A549 (cell line): ENCODE results near the gene EPS8. TPM values are rescaled to one million over a fixed set of nuclear protein-coding genes. Genes with fewer than 3 reads are reported as not detected.

ENCODE experiments used
- ATAC-seq, 2 experiments: fragments of 200-7000 bp in 1 of 2; fragments of >200 bp in 1 of 2; cut with Nextera tagmentation in 1 of 2; cut with Tn5 transposase in 1 of 2; 3 replicates each; pipeline versions ENCODE4 v1.8.0 to v1.9.1; 2018 to 2020; ENCODE audit warnings: mild to moderate bottlenecking in 1 of 2, moderate library complexity in 1 of 2
- CTCF ChIA-PET: fragments of 300-600 bp; sonication (Branson Sonifier 250); formaldehyde crosslinking; extraction: SDS; loops from one replicate; lab custom pipeline; 2021; ENCODE audit warnings: antibody characterized with exemption, inconsistent platforms; lab: Yijun Ruan, JAX
- POLR2A ChIA-PET: fragments of 350-600 bp; formaldehyde crosslinking; extraction: SDS; loops from one replicate; lab custom pipeline; 2021; ENCODE audit warnings: antibody characterized with exemption, inconsistent platforms; lab: Yijun Ruan, JAX
- DNase-seq, 2 experiments: peaks; one replicate each; pipeline versions ENCODE4 v3.0.0 to v3.0.0-alpha.2; 2011 to 2016; ENCODE audit warnings: low read depth in 1 of 2, low spot score in 1 of 2
- FAIRE-seq: peaks from 2 replicates; lab custom pipeline; 2011; peaks lifted over from hg19 to GRCh38; lab: Jason Lieb, UNC
- H3K27ac ChIP-seq, 2 experiments: fragments of >200 bp; sonication (Bioruptor Twin); formaldehyde crosslinking; 3 replicates each; pipeline ENCODE4 v1.5.1; 2016 to 2017
- H3K4me1 ChIP-seq: fragments of >200 bp; sonication (Bioruptor Twin); formaldehyde crosslinking; 3 replicates; pipeline ENCODE4 v1.6.1; 2016
- H3K4me2 ChIP-seq: fragments of >200 bp; sonication (Bioruptor Twin); formaldehyde crosslinking; 3 replicates; pipeline ENCODE4 v1.6.1; 2016
- H3K4me3 ChIP-seq: fragments of >200 bp; sonication (Bioruptor Twin); formaldehyde crosslinking; 3 replicates; pipeline ENCODE4 v1.5.1; 2016
- H3K9me3 ChIP-seq: fragments of >200 bp; sonication (Bioruptor Twin); formaldehyde crosslinking; 3 replicates; pipeline ENCODE4 v1.6.1; 2016
- BCL3 ChIP-seq: fragments of >200 bp; sonication (Bioruptor Twin); formaldehyde crosslinking; IDR thresholded peaks from 3 replicates; pipeline ENCODE4 v1.6.1; 2016
- CBX8 ChIP-seq: fragments of 200-600 bp; sonication (generic); IDR thresholded peaks from 2 replicates; pipeline ENCODE4 v1.6.1; 2016
- CHD2 ChIP-seq: fragments of 150-350 bp; IDR thresholded peaks from 2 replicates; pipeline ENCODE4 v1.6.1; 2014; ENCODE audit warnings: low read length; ENCODE audit not compliant: partially characterized antibody
- CTCF ChIP-seq: fragments of >200 bp; sonication (Bioruptor Twin); formaldehyde crosslinking; IDR thresholded peaks from 3 replicates; pipeline ENCODE4 v1.5.1; 2016
- EHMT2 ChIP-seq: fragments of 200-600 bp; sonication (generic); IDR thresholded peaks from 2 replicates; pipeline ENCODE4 v1.6.1; 2016; ENCODE audit warnings: antibody characterized with exemption, low read depth, mild to moderate bottlenecking, moderate library complexity
- ELK1 ChIP-seq: fragments of 150-350 bp; IDR thresholded peaks from 2 replicates; pipeline ENCODE4 v1.6.1; 2014; ENCODE audit warnings: low read depth, mild to moderate bottlenecking, low read length
- EP300 ChIP-seq, 2 experiments: fragments of >200 bp; sonication (Bioruptor Twin); formaldehyde crosslinking; IDR thresholded peaks; 2 replicates in 1 of 2; 3 replicates in 1 of 2; pipeline ENCODE4 v1.6.1; 2016 to 2017
- GATA3 ChIP-seq: IDR thresholded peaks from 2 replicates; pipeline ENCODE4 v1.6.1; 2012; ENCODE audit warnings: borderline replicate concordance
- HDAC2 ChIP-seq: fragments of 200-600 bp; sonication (generic); IDR thresholded peaks from 2 replicates; pipeline ENCODE4 v1.6.1; 2016
- HES2 ChIP-seq: fragments of >200 bp; sonication (Bioruptor Twin); formaldehyde crosslinking; IDR thresholded peaks from 2 replicates; pipeline ENCODE4 v1.6.1; 2016
- HEYL ChIP-seq: fragments of 250-450 bp; sonication (Bioruptor Pico); IDR thresholded peaks from 2 replicates; pipeline ENCODE4 v1.8.0; 2021; ENCODE audit warnings: mild to moderate bottlenecking, moderate library complexity
- MAX ChIP-seq: IDR thresholded peaks from 2 replicates; pipeline ENCODE4 v1.6.1; 2012
- MAZ ChIP-seq: fragments of 150-350 bp; IDR thresholded peaks from 2 replicates; pipeline ENCODE4 v1.6.1; 2014; ENCODE audit warnings: antibody characterized with exemption, low read depth, low read length, borderline replicate concordance
- NPAS2 ChIP-seq: fragments of 250-450 bp; sonication (Bioruptor Pico); IDR thresholded peaks from 2 replicates; pipeline ENCODE4 v1.8.0; 2022; ENCODE audit warnings: mild to moderate bottlenecking, moderate library complexity, borderline replicate concordance
- RAD21 ChIP-seq, 2 experiments: fragments of >200 bp in 1 of 2; sonication (Bioruptor Twin) in 1 of 2; formaldehyde crosslinking in 1 of 2; IDR thresholded peaks in 1 of 2; conservative IDR thresholded peaks in 1 of 2; 2 replicates in 1 of 2; 3 replicates in 1 of 2; pipeline ENCODE4 v1.6.1; 2012 to 2018; ENCODE audit warnings: inconsistent platforms in 1 of 2
- REST ChIP-seq: fragments of 200-600 bp; sonication (generic); IDR thresholded peaks from 2 replicates; pipeline ENCODE4 v1.6.1; 2016; ENCODE audit warnings: antibody characterized with exemption, mild to moderate bottlenecking, moderate library complexity
- SMC3 ChIP-seq: fragments of >200 bp; sonication (Bioruptor Twin); formaldehyde crosslinking; IDR thresholded peaks from 3 replicates; pipeline ENCODE4 v1.6.1; 2018; ENCODE audit warnings: inconsistent platforms
- USF2 ChIP-seq: fragments of 450-650 bp; IDR thresholded peaks from 2 replicates; pipeline ENCODE4 v1.6.1; 2014; ENCODE audit warnings: antibody characterized with exemption
- ZFP36 ChIP-seq: fragments of 450-650 bp; IDR thresholded peaks from 2 replicates; pipeline ENCODE4 v1.6.1; 2014; ENCODE audit warnings: borderline replicate concordance; ENCODE audit not compliant: partially characterized antibody
- WGBS: methylation state at CpG from one replicate; pipeline ENCODE4 v1.1.6; 2017; ENCODE audit errors: missing lambda C conversion rate; 5-methylcytosine and 5-hydroxymethylcytosine counted together
- polyA plus RNA-seq, 4 experiments: library from polyadenylated mRNA; depleted of rRNA in 3 of 4; stranded (reverse); fragments of >200 nt; fragmentation: RNase III in 1 of 4; extraction: RNeasy Plus Mini Kit Qiagen cat#74134 plus additional on column Dnase treatment in 1 of 4; gene quantifications; 2 replicates in 3 of 4; 3 replicates in 1 of 4; pipeline ENCODE4 v1.2.3, GENCODE V29; 2011 to 2017

EPS8 gene
- polyA plus RNA-seq, 2 of the 4 experiments (the other 2 are of a cell fraction): 25.1 to 101 TPM

- Histone ChIP-seq H3K4me3 (no peak overlapping the region; the same call in 2 of the 3 replicates), H3K27ac (peak overlapping the region in 1 of 2 experiments; percentile 75; a peak in 1 of 6 replicates), H3K4me1 (peaks cover 11% of the 10 kb centered on the region; the same call in 1 of the 3 replicates), H3K9me3 (no peaks in the 10 kb centered on the region), H3K4me2 (peak overlapping the region; percentile 77)
- POLR2A ChIA-PET: no interaction called here
- TF ChIP-seq MAZ: no peak
- no peak for TF ChIP-seq NPAS2 (CRISPR knock-in tag)
- TF ChIP-seq GATA3: no peak
- no peak for TF ChIP-seq EHMT2
- no peak for TF ChIP-seq CBX8
- no peak for TF ChIP-seq BCL3
- CTCF ChIA-PET: interaction anchor here (0.6 to 13.2 kb wide), 47 partner anchors 10 to 916 kb away, joined by 3 to 296 read pairs (median 4); partner anchors contain the start of gene EPS8
- WGBS: 57% methylated on average over 8 of the region's 8 CpGs
- FAIRE-seq (no peak), DNase-seq (no peak), ATAC-seq (no peak)
Measured at GRCh38 chr12:15589328-15590032, 199.7 kb downstream of the EPS8 start.

- ATAC-seq (peak in 1 of 2 experiments; percentile 69; a peak in 3 of 6 replicates), DNase-seq (peak in 1 of 2 experiments; percentile 79)
- H3K27ac ChIP-seq: no peak overlapping the region
- no peaks in the 10 kb centered on the region for H3K4me1 ChIP-seq
- TF ChIP-seq RAD21 (conservative IDR thresholded peaks at IDR 0.05 in 1 of 2, IDR thresholded peaks at IDR 0.05 in 1 of 2): peak; percentile 62 to 73
- no peak for TF ChIP-seq MAX
- TF ChIP-seq SMC3: peak; percentile 43; the same call in 2 of the 3 replicates
- TF ChIP-seq HEYL (CRISPR knock-in tag): no peak
- TF ChIP-seq ELK1: no peak
- TF ChIP-seq MAZ: no peak
- TF ChIP-seq HDAC2: no peak
- TF ChIP-seq REST: no peak
- TF ChIP-seq CTCF: peak; percentile 64
- TF ChIP-seq HES2: no peak
- TF ChIP-seq USF2: no peak
- no peak for TF ChIP-seq ZFP36
- no peak for TF ChIP-seq CHD2
- no peak for TF ChIP-seq EP300 (IDR thresholded peaks at IDR 0.05)
- TF ChIP-seq, all 56 proteins: peak for 3
- Histone ChIP-seq H3K4me3 (no peak overlapping the region), H3K4me2 (no peak overlapping the region), H3K9me3 (no peaks in the 10 kb centered on the region)
- POLR2A ChIA-PET: no interaction called here
- WGBS: 32% methylated on average over 3 of the region's 3 CpGs
- CTCF ChIA-PET: interaction anchor here (0.7 to 13.2 kb wide), 21 partner anchors 10 to 359 kb away, joined by 3 to 296 read pairs (median 3); partner anchors contain the start of gene EPS8
- FAIRE-seq: peak; percentile 70
Measured at GRCh38 chr12:15584366-15585041, 204.7 kb downstream of the EPS8 start.
